Endothelial cell of umbilical vein (primary cell): ENCODE results near the gene LRFN5. TPM values are rescaled to one million over a fixed set of nuclear protein-coding genes. Genes with fewer than 3 reads are reported as not detected.
"Not testable (repeated sequence)": the region's sequence is repeated elsewhere in the genome, so short reads cannot be mapped to it uniquely, and the experiment has no call there.

Source experiments
- BruUV-seq: library from RNA; stranded (reverse); fragments of 400-500 nt; replicated peaks from 2 replicates; lab custom pipeline; 2021; lab: Mats Ljungman, UMichigan
- CTCF ChIA-PET: fragments of 300-600, 350-600 bp; sonication (Branson Sonifier 250); formaldehyde crosslinking; loops from one replicate; lab custom pipeline; 2021; ENCODE audit warnings: antibody characterized with exemption, inconsistent platforms; lab: Charles Lee
- POLR2A ChIA-PET: fragments of 300-600, 350-600 bp; sonication (Branson Sonifier 250); formaldehyde crosslinking; loops from one replicate; lab custom pipeline; 2021; ENCODE audit warnings: antibody characterized with exemption, inconsistent platforms; lab: Charles Lee
- DNase-seq: peaks from one replicate; pipeline ENCODE4 v3.0.0-alpha.2; 2011; ENCODE audit warnings: low read depth, low spot score
- FAIRE-seq: peaks from 2 replicates; lab custom pipeline; 2011; peaks lifted over from hg19 to GRCh38; lab: Jason Lieb, UNC
- H2AFZ ChIP-seq: 2 replicates; pipeline ENCODE4 v1.6.0; 2012; ENCODE audit warnings: low read depth, low read length, control low read depth, inconsistent platforms
- H3K27ac ChIP-seq: 2 replicates; pipeline ENCODE4 v1.5.1; 2011; ENCODE audit warnings: low read depth, mild to moderate bottlenecking, control low read depth, low read length, moderate library complexity; ENCODE audit not compliant: insufficient read depth
- H3K27me3 ChIP-seq, 2 experiments: 2 replicates each; pipeline versions ENCODE4 v1.6.0 to v1.6.1; 2011; ENCODE audit warnings: low read length in 2 of 2, mixed read lengths in 1 of 2; ENCODE audit not compliant: control insufficient read depth in 2 of 2, insufficient read depth in 2 of 2
- H3K36me3 ChIP-seq, 2 experiments: 2 replicates in 1 of 2; 3 replicates in 1 of 2; pipeline ENCODE4 v1.5.1; 2011; ENCODE audit warnings: low read length in 2 of 2, mild to moderate bottlenecking in 1 of 2, moderate library complexity in 1 of 2; ENCODE audit not compliant: control insufficient read depth in 2 of 2, insufficient read depth in 2 of 2; ENCODE audit errors: extremely low read depth in 1 of 2
- H3K4me1 ChIP-seq: 3 replicates; pipeline ENCODE4 v1.5.1; 2011; ENCODE audit warnings: mild to moderate bottlenecking, low read length; ENCODE audit not compliant: control insufficient read depth, insufficient read depth; ENCODE audit errors: extremely low read depth
- H3K4me2 ChIP-seq: 2 replicates; pipeline ENCODE4 v1.6.1; 2011; ENCODE audit warnings: low read length, control low read depth, mixed read lengths; ENCODE audit not compliant: insufficient read depth
- H3K4me3 ChIP-seq, 3 experiments: fragments of 200-600 bp in 1 of 3; sonication (generic), shearing (Covaris generic) in 1 of 3; replicated peaks in 1 of 3; 2 replicates each; pipeline ENCODE4 v1.5.1; 2011 to 2016; ENCODE audit warnings: control low read depth in 3 of 3, low read length in 3 of 3, mild to moderate bottlenecking in 2 of 3, inconsistent platforms in 1 of 3, low read depth in 1 of 3, moderate library complexity in 1 of 3; ENCODE audit not compliant: insufficient read depth in 1 of 3
- H3K79me2 ChIP-seq: 2 replicates; pipeline ENCODE4 v1.6.0; 2012; ENCODE audit warnings: low read length, inconsistent platforms; ENCODE audit not compliant: control insufficient read depth, insufficient read depth
- H3K9ac ChIP-seq: replicated peaks from 2 replicates; pipeline ENCODE3; 2011; ENCODE audit warnings: low read length, control low read depth; ENCODE audit not compliant: insufficient read depth; ENCODE audit errors: extremely low read depth
- H3K9me1 ChIP-seq: replicated peaks from 3 replicates; pipeline ENCODE4 v1.6.0; 2011; ENCODE audit warnings: mild to moderate bottlenecking, low read length; ENCODE audit not compliant: control insufficient read depth, insufficient read depth; ENCODE audit errors: extremely low read depth
- H3K9me3 ChIP-seq: replicated peaks from 2 replicates; pipeline ENCODE4 v1.5.1; 2012; ENCODE audit warnings: low read length, inconsistent platforms; ENCODE audit not compliant: control insufficient read depth, insufficient read depth
- H4K20me1 ChIP-seq: replicated peaks from 2 replicates; pipeline ENCODE3; 2011; ENCODE audit warnings: mild to moderate bottlenecking, low read length; ENCODE audit not compliant: control insufficient read depth, insufficient read depth; ENCODE audit errors: extremely low read depth
- EZH2 ChIP-seq: IDR thresholded peaks from 2 replicates; pipeline ENCODE4 v1.6.1; 2012; ENCODE audit warnings: borderline replicate concordance, low read depth, mild to moderate bottlenecking, moderate library complexity, low read length, inconsistent platforms; ENCODE audit not compliant: severe bottlenecking
- FOS ChIP-seq: IDR thresholded peaks from 2 replicates; pipeline ENCODE4 v1.6.1; 2011; ENCODE audit warnings: mild to moderate bottlenecking, low read length, moderate library complexity, borderline replicate concordance; ENCODE audit not compliant: insufficient read depth
- GATA2 ChIP-seq: IDR thresholded peaks from 2 replicates; pipeline ENCODE4 v1.7.0; 2011; ENCODE audit warnings: low read depth, mild to moderate bottlenecking, moderate library complexity, mixed read lengths, low read length; ENCODE audit not compliant: insufficient read length, insufficient read depth
- JUN ChIP-seq: IDR thresholded peaks from 2 replicates; pipeline ENCODE4 v1.6.1; 2011; ENCODE audit warnings: borderline replicate concordance, low read depth; ENCODE audit not compliant: insufficient read length, insufficient read depth
- MAX ChIP-seq: IDR thresholded peaks from 2 replicates; pipeline ENCODE4 v1.6.1; 2011; ENCODE audit not compliant: insufficient read depth, insufficient read length
- MYC ChIP-seq: IDR thresholded peaks from one replicate; pipeline ENCODE4 v1.6.1; 2011; ENCODE audit warnings: mild to moderate bottlenecking, low read depth, low read length
- POLR2A ChIP-seq: IDR thresholded peaks from 2 replicates; pipeline ENCODE4 v1.6.1; 2012; ENCODE audit warnings: low read depth, mild to moderate bottlenecking, control low read depth, low read length
- POLR2AphosphoS5 ChIP-seq: IDR thresholded peaks from 2 replicates; pipeline ENCODE4 v1.6.1; 2012; ENCODE audit warnings: low read depth, mild to moderate bottlenecking, control low read depth, low read length, moderate library complexity; ENCODE audit not compliant: insufficient read depth
- dilution Hi-C: fragments of 300-500 bp; cut with MboI; formaldehyde crosslinking; loops from one replicate; pipeline ENCODE4 v1.15.0; 2019; ENCODE audit warnings: low sequenced_read_pairs; ENCODE audit not compliant: extremely low pct_ligation_motif_present
- intact Hi-C: fragments of 100-400 bp; cut with micrococcal nuclease; formaldehyde crosslinking; loops from one replicate; pipeline ENCODE4 v1.10.0; 2022
- polyA plus RNA-seq, 4 experiments: library from polyadenylated mRNA; depleted of rRNA in 3 of 4; stranded (reverse) in 3 of 4; unstranded in 1 of 4; fragments of >200 nt; gene quantifications; 2 replicates each; pipeline versions ENCODE4 v1.2.1 to v1.2.3, GENCODE V29; 2011 to 2012; ENCODE audit warnings: missing spikeins in 1 of 4
- total RNA-seq: library from RNA; stranded (reverse); gene quantifications from 2 replicates; pipeline ENCODE4 v1.2.3, GENCODE V29; 2021
- TF ChIP-seq, protein P1 (sequence below), 2 donors: IDR thresholded peaks; 1 replicate in 1 of 2; 2 replicates in 1 of 2; pipeline ENCODE4 v1.5.1; 2011; ENCODE audit warnings: low read length in 2 of 2, mild to moderate bottlenecking in 2 of 2, moderate library complexity in 2 of 2, control low read depth in 1 of 2, inconsistent platforms in 1 of 2, low read depth in 1 of 2; ENCODE audit not compliant: insufficient read depth in 1 of 2; ENCODE audit errors: extremely low read depth in 1 of 2

Gene LRFN5
- total and polyA plus RNA-seq, 2 donors (not counting 3 experiments of a cell fraction or from before 2014, with no cell fraction given), result not detected

DNA sequence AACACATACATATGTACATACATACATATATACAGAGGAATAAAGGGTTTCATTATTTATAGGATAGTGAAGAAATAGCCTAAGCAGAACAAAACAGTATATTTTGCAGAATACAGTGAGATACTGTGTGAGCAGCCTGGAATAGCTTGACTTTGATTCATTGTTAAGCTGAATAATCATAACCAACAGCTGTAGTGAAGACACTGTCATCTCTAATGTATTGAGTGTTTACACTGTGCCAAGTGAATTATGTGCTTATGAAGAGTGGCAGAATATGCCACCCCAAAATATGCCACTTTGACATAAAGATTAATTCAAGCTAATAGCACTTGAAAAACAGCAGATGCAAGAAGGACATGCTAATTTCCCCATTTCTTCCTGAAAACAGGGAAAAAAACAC lies 48.2 kb upstream of the LRFN5 start:
- ChIA-PET POLR2A (no interaction called here), CTCF (no interaction called here)
- Histone ChIP-seq H3K27me3 (no peaks in the 10 kb centered on the region), H3K27ac (no peak overlapping the region), H3K4me1 (no peaks in the 10 kb centered on the region), H3K4me3 (no peak overlapping the region), H2AFZ (no peak overlapping the region), H4K20me1 (no peaks in the 10 kb centered on the region), H3K9me1 (no peaks in the 10 kb centered on the region), H3K36me3 (no peaks in the 10 kb centered on the region), H3K4me2 (no peak overlapping the region), H3K79me2 (no peaks in the 10 kb centered on the region), H3K9me3 (no peaks in the 10 kb centered on the region), H3K9ac (no peak overlapping the region)
- no peak for TF ChIP-seq GATA2
- no peak for TF ChIP-seq MAX
- TF ChIP-seq JUN, result no peak
- no peak for TF ChIP-seq EZH2
- TF ChIP-seq FOS, result no peak
- TF ChIP-seq MYC, result no peak
- no peak for TF ChIP-seq POLR2A
- TF ChIP-seq POLR2AphosphoS5, result no peak
- TF ChIP-seq, protein P1, sequence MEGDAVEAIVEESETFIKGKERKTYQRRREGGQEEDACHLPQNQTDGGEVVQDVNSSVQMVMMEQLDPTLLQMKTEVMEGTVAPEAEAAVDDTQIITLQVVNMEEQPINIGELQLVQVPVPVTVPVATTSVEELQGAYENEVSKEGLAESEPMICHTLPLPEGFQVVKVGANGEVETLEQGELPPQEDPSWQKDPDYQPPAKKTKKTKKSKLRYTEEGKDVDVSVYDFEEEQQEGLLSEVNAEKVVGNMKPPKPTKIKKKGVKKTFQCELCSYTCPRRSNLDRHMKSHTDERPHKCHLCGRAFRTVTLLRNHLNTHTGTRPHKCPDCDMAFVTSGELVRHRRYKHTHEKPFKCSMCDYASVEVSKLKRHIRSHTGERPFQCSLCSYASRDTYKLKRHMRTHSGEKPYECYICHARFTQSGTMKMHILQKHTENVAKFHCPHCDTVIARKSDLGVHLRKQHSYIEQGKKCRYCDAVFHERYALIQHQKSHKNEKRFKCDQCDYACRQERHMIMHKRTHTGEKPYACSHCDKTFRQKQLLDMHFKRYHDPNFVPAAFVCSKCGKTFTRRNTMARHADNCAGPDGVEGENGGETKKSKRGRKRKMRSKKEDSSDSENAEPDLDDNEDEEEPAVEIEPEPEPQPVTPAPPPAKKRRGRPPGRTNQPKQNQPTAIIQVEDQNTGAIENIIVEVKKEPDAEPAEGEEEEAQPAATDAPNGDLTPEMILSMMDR (IDR thresholded peaks at IDR 0.05; ENCODE audit: extremely low read depth in 1 of 2, insufficient read depth in 1 of 2, low read depth in 1 of 2, low read length in 2 of 2), result no peak
- dilution Hi-C loops, result no loop called here
- BruUV-seq, result no TSS peak
- FAIRE-seq (no peak), DNase-seq (no peak)
- intact Hi-C loops, result no loop called here

- H3K27me3 ChIP-seq, H4K20me1 ChIP-seq, H3K79me2 ChIP-seq, POLR2A ChIA-PET, H3K9me3 ChIP-seq, BruUV-seq, H3K27ac ChIP-seq, dilution Hi-C loops, H2AFZ ChIP-seq, H3K4me3 ChIP-seq, DNase-seq, H3K9ac ChIP-seq, H3K4me1 ChIP-seq, H3K4me2 ChIP-seq, CTCF ChIA-PET, H3K36me3 ChIP-seq, FAIRE-seq, H3K9me1 ChIP-seq, intact Hi-C loops: not testable (repeated sequence)
Observed at GRCh38 chr14:41566864-41567263, 39.8 kb upstream of the LRFN5 start.
